Measurements from ENCODE around the gene KRT38. TPM values are rescaled to one million over a fixed set of nuclear protein-coding genes. Genes with fewer than 3 reads are reported as not detected.

The KRT38 gene
- total RNA-seq, 1 experiment from 2014 or later: not detected

- H3K14ac ChIP-seq (ENCODE audit: insufficient read depth, low read length): no peak overlapping the region
- Mint-ChIP-seq H3K9me3 (peaks cover 0 to 10% of the 10 kb centered on the region in 2 experiments; a peak in 3 of 5 replicates), H3K27ac (no peak overlapping the region), H3K36me3 (ENCODE audit: insufficient read depth in 1 of 3, low read depth in 3 of 3) (0 out of 7 replicates have a peak, but pooled peaks cover 0 to 2% (median 0%) of the 10 kb centered on the region in 3 experiments), H3K4me1 (peaks cover 0 to 5% of the 10 kb centered on the region in 2 experiments; a peak in 1 of 4 replicates), H3K27me3 (ENCODE audit: low read depth) (no peaks in the 10 kb centered on the region), H3K4me3 (no peak overlapping the region)
- H2AK5ac ChIP-seq (ENCODE audit: insufficient read length, low read length): no peak overlapping the region
- no peak overlapping the region for H2BK15ac ChIP-seq (ENCODE audit: low read depth, low read length)
- H3K27ac ChIP-seq (ENCODE audit: insufficient read length, low read depth, low read length): no peak overlapping the region
- no peak overlapping the region for H2BK5ac ChIP-seq (ENCODE audit: insufficient read length, low read length)
- H3K27me3 ChIP-seq (ENCODE audit: insufficient read depth, low read length): no peaks in the 10 kb centered on the region
- H3K9me3 ChIP-seq (ENCODE audit: control insufficient read depth, low read depth, low read length): no peaks in the 10 kb centered on the region
- no peak overlapping the region for H3K56ac ChIP-seq (ENCODE audit: insufficient read length, low read depth, low read length)
- H2BK120ac ChIP-seq (ENCODE audit: low read depth, low read length, poor library complexity, severe bottlenecking): no peak overlapping the region
- no peak overlapping the region for H3K9ac ChIP-seq (ENCODE audit: extremely low read depth, insufficient read length, low read length)
- no peak overlapping the region for H3K4ac ChIP-seq (ENCODE audit: low read depth, low read length)
- no peaks in the 10 kb centered on the region for H4K20me1 ChIP-seq (ENCODE audit: control insufficient read depth, insufficient read depth, insufficient read length)
- H2BK12ac ChIP-seq (ENCODE audit: insufficient read length, low read depth, low read length): no peak overlapping the region
- H4K8ac ChIP-seq (replicated peaks; ENCODE audit: insufficient read length, low read depth, low read length): no peak overlapping the region
- no peak overlapping the region for H3K4me2 ChIP-seq (ENCODE audit: insufficient read depth, insufficient read length, low read length)
- no peak overlapping the region for H2AFZ ChIP-seq (ENCODE audit: low read length)
- H3K23me2 ChIP-seq (ENCODE audit: insufficient read length, low read depth, low read length, poor library complexity, severe bottlenecking): no peaks in the 10 kb centered on the region
- no peak for DNase-seq
- H3K23ac ChIP-seq (ENCODE audit: insufficient read length, low read depth, low read length): no peak overlapping the region
- H2BK20ac ChIP-seq (ENCODE audit: low read depth, low read length, poor library complexity, severe bottlenecking): no peak overlapping the region
- WGBS (ENCODE audit: extremely low coverage, insufficient read length, low lambda C conversion rate): no CpG with 5 or more reads among the region's 4 CpGs
- H3K4me1 ChIP-seq (ENCODE audit: insufficient read depth, low read length): no peaks in the 10 kb centered on the region
- no peak overlapping the region for H3K18ac ChIP-seq (ENCODE audit: insufficient read length, low read depth, low read length)
- H4K91ac ChIP-seq (ENCODE audit: insufficient read length, low read depth, low read length): no peak overlapping the region
- no peaks in the 10 kb centered on the region for H3K79me1 ChIP-seq (ENCODE audit: insufficient read depth, low read depth, low read length, poor library complexity, severe bottlenecking)
- no peak overlapping the region for H3T11ph ChIP-seq (ENCODE audit: low read length)
- H3K79me2 ChIP-seq (ENCODE audit: insufficient read depth, low read length): no peaks in the 10 kb centered on the region
- H4K5ac ChIP-seq (ENCODE audit: insufficient read length, low read depth, low read length): no peak overlapping the region
- no peak for TF ChIP-seq CTCF (conservative IDR thresholded peaks at IDR 0.05)
Measured at GRCh38 chr17:41387670-41388069, 53.1 kb downstream of the KRT38 start.

Data from H9 (cell line).